ENCODE data around the gene ENOPH1. TPM values are rescaled to one million over a fixed set of nuclear protein-coding genes. Genes with fewer than 3 reads are reported as not detected.

ENOPH1 gene
- total and polyA plus RNA-seq, 9 of the 15 experiments (the other 6 are each of a cell fraction or from before 2014, with no cell fraction given): 29.8 to 71.4 (median 48.9) TPM

DNA sequence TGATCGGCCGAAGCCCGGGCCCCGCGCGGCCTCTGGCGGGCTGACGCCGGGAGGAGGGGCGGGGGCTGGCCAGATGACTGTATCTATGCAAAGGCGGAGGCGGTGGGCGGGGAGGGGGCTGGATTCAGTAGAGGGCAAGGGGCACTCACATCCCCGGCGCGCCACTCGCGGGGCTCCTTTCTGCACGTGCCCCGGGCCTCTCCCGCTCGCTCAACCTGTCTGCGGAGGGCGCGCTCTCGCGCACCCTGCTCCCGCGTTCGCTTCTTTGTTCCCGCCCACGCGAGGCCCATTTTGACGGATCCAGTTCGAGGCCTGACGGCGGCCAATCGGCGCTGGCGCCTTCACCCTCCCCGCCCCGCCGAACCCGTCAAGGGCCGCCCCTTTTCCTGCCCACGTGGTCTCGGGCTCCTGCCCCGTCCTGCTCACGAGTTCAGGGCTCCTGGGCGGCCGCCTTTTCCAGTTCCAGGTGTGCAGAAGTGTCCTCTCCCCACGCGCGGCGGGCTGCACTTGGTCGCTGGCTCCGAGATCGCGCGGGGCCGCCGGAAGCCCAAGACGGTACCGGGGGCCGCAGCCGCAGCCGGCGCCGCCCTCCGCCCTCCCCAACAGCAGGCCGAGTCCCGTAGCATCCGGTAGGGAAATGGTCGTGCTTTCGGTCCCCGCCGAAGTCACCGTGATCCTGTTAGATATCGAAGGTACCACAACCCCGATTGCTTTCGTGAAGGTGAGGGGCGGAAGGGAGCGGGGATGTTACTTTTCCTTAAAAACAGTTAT is at the start of gene ENOPH1, which contains the start of gene HNRNPDL (continued):
- TF ChIP-seq, protein P1, sequence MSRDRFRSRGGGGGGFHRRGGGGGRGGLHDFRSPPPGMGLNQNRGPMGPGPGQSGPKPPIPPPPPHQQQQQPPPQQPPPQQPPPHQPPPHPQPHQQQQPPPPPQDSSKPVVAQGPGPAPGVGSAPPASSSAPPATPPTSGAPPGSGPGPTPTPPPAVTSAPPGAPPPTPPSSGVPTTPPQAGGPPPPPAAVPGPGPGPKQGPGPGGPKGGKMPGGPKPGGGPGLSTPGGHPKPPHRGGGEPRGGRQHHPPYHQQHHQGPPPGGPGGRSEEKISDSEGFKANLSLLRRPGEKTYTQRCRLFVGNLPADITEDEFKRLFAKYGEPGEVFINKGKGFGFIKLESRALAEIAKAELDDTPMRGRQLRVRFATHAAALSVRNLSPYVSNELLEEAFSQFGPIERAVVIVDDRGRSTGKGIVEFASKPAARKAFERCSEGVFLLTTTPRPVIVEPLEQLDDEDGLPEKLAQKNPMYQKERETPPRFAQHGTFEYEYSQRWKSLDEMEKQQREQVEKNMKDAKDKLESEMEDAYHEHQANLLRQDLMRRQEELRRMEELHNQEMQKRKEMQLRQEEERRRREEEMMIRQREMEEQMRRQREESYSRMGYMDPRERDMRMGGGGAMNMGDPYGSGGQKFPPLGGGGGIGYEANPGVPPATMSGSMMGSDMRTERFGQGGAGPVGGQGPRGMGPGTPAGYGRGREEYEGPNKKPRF (IDR thresholded peaks at IDR 0.05; ENCODE audit: low read depth, low read length): no peak
- TF ChIP-seq, protein P2, sequence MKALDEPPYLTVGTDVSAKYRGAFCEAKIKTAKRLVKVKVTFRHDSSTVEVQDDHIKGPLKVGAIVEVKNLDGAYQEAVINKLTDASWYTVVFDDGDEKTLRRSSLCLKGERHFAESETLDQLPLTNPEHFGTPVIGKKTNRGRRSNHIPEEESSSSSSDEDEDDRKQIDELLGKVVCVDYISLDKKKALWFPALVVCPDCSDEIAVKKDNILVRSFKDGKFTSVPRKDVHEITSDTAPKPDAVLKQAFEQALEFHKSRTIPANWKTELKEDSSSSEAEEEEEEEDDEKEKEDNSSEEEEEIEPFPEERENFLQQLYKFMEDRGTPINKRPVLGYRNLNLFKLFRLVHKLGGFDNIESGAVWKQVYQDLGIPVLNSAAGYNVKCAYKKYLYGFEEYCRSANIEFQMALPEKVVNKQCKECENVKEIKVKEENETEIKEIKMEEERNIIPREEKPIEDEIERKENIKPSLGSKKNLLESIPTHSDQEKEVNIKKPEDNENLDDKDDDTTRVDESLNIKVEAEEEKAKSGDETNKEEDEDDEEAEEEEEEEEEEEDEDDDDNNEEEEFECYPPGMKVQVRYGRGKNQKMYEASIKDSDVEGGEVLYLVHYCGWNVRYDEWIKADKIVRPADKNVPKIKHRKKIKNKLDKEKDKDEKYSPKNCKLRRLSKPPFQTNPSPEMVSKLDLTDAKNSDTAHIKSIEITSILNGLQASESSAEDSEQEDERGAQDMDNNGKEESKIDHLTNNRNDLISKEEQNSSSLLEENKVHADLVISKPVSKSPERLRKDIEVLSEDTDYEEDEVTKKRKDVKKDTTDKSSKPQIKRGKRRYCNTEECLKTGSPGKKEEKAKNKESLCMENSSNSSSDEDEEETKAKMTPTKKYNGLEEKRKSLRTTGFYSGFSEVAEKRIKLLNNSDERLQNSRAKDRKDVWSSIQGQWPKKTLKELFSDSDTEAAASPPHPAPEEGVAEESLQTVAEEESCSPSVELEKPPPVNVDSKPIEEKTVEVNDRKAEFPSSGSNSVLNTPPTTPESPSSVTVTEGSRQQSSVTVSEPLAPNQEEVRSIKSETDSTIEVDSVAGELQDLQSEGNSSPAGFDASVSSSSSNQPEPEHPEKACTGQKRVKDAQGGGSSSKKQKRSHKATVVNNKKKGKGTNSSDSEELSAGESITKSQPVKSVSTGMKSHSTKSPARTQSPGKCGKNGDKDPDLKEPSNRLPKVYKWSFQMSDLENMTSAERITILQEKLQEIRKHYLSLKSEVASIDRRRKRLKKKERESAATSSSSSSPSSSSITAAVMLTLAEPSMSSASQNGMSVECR (CRISPR knock-in tag; IDR thresholded peaks at IDR 0.05): peak; percentile 84
- no peak for TF ChIP-seq KAT8 (IDR thresholded peaks at IDR 0.05; ENCODE audit: low read depth)
- peak; percentile 87 for TF ChIP-seq EP400 (IDR thresholded peaks at IDR 0.05)
